Fibroblast of skin of right quadriceps (primary cell): ENCODE results near the gene NLGN1.
A peak's percentile ranks its signal among the peaks of the same experiment; 100 is the strongest.
"Not testable (repeated sequence)": the region's sequence is repeated elsewhere in the genome, so short reads cannot be mapped to it uniquely, and the experiment has no call there.

Source experiments
- DNase-seq: peaks from one replicate; pipeline ENCODE4 v3.0.0-alpha.2; 2013

Gene NLGN1

DNA sequence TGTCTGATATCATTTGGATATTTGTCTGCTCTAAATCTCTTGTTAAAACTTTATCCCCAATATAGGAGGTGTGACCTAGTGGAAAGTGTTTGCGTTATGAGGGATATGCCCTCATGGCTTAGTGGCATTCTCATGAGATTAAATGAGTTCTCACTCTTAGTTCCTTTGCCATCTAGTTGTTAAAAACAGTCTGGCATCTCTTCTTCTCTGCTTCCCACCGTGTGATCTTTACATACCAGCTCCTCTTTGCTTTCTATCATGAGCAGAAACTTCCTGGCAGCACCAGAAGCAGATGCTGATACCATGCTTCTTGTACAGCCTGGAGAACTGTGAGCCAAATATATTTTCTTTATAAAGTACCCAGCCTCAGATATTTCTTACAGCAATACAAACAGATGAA lies 33.0 kb downstream of the NLGN1 start:
- DNase-seq = no peak

DNA sequence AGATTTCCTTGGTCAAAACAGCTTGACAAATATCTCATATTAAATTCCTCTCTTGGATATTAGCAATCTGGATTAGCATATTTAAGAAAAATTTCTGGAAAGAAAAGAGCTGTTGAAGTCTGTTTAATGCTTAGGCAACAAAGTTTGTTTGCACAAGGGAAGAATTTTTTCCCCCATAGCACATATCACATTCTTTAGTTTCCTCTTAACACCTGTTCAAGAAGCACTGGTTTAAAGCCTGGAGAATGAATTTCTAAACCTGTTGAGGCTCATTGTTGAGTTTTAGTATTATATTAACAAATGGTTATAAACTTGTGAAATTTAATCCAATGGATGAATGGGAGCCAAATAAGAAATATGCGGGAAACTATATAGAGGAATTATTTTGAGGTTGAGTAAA lies 41.5 kb downstream of the NLGN1 start:
- no peak for DNase-seq

DNA sequence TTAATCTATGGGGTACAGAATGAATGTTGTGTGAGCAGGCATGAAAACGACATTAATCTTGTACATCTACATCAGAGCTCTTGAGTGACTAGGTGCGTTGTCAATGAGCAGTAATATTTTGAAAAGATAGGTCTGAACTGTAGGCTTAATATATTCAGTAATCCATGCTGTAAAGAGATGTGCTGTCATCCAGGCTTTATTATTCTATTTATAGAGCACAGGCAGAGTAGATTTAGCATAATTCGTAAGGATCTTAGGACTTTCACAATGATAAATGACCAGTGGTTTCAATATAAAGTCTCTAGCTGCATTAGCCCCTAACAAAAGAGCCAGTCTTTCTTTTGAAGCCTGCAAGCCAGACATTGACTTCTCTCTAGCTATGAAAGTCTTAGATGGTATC lies 43.0 kb downstream of the NLGN1 start:
- no peak for DNase-seq

DNA sequence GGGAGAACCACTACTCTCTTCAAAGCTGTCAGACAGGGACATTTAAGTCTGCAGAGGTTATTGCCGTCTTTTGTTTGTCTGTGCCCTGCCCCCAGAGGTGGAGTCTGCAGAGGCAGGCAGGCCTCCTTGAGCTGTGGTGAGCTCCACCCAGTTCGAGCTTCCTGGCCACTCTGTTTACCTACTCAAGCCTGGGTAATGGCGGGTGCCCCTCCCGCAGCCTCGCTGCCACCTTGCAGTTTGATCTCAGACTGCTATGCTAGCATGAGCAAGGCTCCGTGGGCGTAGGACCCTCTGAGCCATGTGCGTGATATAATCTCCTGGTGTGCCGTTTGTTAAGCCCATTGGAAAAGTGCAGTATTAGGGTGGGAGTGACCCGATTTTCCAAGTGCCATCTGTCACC lies 54.0 kb downstream of the NLGN1 start:
- DNase-seq = not testable (repeated sequence)

DNA sequence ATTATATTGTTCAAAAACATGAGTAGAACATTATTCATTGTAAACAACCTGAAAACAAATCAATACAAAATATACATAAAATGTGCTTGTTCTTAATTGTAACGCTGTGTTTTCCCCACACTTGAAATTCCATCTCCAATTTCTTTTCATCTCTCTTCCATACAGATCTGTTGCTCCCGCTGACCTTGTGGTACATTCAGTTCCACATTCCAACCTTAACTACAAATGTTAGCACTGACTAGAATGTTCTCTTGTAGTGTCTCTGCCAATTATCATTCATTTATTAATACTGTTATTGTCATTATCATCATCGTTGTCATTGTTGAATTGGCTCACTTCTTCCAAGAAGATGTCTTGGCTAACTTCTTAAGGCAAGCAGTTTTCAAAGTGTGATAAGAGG lies 65.7 kb downstream of the NLGN1 start:
- DNase-seq = no peak

DNA sequence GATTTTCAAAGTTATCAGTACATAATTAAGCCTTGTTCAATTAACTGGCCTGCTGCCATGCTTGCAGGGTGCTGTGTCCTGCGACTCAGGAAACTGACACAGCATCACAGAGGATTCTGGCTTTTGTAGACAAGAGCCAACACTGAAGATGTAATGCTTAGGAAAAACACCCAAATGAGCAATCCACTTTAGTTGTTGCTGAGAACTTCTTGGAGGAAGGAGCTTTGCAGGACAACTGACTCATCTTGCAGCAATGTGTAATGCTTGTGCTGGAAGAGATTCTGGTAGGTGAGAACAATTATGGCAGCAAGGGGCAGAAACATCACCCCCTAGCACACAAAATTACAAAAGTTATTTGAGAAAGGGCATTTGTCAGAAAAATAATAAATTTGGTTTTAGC lies 67.6 kb downstream of the NLGN1 start:
- peak; percentile 60 for DNase-seq

DNA sequence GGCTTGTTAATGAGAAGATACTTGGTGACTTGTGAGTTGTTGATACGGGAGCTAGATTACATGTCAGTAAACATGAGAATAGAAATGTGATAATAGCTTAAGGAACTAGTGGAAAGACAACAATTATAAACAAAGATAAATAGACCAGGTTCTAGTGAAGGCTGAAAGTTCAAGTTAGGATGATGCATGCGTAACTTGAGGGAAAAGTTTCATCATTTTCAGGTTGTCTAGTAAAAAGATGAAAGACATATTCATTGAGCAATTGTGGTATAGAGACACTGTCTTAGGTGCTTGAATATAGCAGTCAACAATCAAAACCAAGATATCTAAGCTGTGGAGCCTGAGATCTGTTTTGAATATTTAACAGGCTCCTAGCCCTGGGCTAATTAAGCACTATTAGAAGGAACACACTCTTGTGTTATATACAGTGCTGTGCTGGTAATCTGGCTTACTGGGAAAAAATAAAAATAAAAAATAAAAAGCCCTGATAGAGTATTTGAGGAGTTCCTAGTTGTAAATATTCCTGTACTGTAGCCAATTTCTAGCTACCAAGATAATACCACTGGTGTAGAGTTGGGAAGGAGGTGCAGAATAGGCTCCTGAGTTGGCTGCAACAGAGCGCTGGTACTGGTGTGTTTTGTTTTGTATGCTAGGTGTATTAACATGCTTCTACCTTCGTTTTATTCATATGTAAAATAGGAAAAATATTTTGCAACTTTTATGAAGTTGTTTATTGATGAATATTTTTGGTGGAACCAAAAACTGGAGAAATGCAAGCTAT lies 68.5 kb downstream of the NLGN1 start:
- no peak for DNase-seq

DNA sequence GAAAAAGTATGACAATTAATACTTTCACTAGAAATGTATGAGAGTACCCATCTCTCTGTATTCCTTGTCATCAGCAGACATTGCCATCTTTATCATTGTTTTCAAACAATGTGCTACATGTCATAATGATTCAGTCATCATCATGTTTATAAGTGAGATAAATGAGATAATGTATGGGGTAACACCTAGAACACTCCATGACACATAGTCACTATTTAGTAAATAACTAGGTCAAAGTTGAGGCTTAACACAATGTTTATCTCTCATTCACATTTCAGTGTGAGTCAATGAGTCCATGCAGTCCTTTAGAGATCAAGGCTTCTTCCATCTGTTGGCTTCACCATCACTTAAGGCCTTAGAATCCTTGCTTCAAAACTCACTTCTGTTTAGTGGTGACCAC lies 70.0 kb downstream of the NLGN1 start:
- DNase-seq = no peak

DNA sequence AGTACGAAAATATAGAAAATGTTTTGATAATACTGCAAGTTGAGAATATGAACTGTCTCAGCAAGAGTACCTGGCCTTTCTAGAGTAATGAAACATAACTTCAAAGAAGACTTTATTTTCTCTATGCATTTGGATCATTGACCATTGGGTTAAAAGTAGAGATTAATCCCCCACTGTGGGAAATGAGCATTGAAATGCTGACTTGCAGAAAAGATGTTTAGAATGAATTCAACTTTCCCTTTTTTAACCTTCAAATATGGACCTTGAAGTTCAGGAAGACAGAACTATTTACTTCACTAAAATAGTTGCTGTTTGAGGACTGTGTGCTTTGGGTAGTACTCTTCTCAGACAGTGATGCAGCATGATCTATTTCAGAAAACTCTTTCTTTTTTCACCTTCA lies 75.7 kb downstream of the NLGN1 start:
- no peak for DNase-seq

DNA sequence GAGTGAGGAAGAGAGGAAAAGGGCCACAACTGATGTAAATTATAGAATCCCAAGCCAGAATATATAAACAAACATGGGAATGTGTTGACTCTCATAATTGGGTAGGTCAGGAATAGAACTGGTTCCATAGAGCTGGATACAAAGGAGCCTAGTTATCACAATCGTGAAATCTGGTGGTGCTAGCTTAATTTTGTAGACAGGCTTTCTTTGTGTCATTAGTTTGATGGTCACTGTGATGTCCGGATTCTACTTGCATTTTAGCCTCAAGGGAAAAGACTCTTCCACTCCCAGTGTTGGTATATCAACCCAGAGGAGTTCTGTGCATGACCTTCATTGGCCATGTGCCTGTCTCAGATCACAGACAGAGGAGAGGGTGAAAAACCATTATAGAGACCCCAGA lies 81.8 kb downstream of the NLGN1 start:
- DNase-seq = no peak

DNA sequence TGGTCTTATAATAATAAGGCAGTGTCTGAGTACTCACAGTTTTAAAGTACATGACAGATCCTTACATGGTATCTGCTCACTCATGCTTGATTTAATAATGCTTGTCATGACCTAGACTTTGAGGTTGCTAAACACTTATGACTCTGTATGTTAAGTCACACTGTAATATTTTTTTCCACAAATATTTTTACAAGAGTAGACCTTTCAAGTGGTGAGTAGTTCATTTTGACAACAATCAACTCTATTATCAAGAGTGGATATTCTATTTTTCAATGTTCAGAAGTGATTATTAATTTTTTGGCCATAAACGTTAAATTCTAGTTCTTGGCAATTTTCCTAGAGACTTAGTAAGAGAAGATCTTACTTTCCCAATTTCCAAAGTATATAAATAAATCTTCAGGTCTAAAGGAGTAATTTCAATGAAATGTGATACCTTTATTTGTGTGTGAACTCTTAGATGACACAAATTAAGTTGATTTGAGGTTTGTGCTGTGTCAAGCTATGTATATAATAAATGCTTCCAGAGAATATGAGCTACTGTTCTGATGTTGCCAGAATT lies 104.5 kb downstream of the NLGN1 start:
- peak; percentile 33 for DNase-seq

DNA sequence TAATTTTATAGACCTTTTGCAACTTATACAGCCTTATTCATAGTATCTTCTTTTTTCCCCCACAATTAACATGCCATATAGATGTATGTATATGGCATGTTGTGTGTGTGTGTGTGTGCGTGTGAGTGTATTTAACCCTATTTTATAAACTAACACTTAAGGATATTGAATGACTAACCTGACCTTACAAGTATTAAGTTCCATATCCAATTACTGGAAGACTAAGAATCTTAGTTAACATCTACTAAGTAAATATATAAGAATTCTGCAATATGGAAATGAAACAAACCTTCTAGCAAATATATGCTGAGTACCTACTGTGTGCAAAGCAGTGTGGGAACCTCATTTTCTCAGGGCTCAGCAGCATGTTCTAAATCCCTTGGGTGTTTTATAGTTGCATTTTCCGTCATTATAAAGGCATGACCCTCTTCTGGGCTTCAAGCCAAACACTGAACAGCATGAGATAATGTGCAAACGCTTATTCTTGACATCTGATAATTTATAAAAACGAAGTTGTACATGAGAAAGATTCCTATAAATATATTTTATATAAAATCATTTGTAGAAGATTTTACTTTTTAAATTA lies 105.5 kb downstream of the NLGN1 start:
- peak; percentile 78 for DNase-seq

DNA sequence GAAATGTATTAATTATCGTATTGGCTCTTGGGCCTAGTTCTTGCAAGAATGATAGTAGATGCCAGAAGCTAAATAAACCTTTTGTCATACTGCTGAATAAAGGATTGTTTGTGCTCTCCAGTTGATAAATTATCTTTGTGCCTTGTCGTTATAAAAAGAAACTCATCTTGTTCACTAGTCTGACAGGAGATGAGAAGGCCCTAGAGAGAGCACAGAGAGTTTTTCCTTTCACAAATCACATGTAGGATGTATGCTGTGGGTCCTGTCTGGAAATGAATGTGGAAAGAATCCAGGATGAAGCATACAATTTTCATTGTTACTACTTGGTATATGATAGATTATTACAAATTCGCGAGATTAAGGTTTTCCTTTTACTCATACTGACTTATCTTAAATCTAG lies 113.0 kb downstream of the NLGN1 start:
- DNase-seq = no peak

DNA sequence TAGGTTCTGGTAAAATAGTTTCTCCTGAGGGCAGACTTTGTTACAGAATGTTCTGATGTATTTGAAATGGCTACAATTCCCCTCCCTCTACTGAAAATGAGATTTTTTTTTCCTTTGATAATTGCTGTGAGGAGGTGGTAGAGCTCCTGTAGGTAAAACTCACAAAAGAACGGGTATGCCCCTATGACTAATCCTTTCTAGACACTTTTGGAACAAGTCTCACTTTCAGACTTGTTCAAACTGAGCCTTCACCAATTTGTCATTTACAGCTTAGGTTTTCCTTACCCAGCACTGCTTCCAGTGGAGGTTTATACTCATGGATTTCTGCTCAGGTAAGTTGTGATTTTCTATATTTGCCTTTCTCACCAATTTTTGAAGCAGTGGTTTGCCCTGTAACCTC lies 115.6 kb downstream of the NLGN1 start:
- DNase-seq = no peak

DNA sequence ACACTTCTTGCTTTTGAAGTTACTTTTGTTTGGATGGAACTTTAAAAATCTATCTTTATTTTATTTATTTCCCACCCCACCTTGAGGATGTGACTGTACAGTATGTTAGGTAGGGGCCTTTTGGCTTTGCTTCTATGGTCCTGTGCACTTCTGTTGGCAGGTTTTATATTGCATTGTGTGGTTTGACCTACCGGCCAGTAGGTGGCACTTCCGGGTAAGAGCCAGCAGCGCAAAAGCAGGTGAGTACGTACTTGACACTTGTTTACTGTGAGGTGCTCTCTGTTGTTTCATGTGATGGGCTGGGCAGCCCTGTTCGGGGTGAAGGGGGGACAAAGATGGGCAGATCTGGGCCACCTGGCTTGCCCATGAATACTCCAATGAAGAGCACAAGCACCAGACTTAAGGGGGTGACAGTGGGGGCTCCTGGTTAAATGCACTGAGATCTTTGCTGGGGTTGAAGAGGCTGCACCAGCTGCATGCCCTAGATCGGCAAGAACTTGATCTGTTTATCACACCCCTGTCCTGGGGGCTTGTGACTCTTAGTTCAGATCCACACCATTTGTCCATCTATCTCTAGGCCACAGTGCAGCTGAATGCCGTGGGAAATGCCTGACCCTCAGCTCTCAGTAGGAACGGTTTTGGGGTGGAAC lies 131.6 kb downstream of the NLGN1 start:
- DNase-seq = peak; percentile 2

DNA sequence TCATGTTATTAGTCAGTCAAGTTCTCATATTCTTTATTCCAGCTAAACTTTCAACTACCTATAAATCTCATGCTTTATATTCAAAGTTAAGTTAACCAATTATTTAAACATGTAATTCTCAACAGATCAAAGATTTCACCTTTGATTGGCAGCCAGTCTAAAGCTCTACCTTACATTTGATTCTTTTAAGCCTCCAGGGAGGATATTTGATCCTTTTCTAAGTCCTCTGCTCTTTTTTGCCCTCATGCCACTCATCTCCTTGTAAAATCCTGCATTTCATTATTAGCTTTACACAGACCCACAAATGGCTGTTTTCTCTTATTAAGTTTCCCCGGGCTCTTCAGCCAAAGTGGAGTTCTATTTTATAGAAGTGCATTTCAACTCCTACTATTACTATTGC lies 134.1 kb downstream of the NLGN1 start:
- no peak for DNase-seq

DNA sequence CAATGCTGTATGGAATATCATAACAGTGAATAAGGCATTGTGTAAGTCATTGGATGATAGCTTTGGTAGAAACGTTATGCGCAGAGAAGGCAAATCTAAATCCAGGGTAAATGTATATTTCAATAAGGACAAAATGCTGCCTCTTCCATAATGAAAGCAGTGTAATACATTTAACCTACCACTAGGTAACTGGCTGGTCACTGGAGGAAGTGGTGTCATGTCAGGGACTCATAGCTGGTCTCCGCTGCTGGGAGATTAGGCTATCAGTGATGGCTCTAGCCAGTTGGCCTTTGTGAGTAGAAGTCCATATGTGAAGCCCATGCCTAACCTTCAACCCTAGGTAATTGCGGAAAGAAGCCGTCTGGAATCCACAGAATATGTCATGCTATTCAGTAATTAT lies 140.9 kb downstream of the NLGN1 start:
- no peak for DNase-seq

DNA sequence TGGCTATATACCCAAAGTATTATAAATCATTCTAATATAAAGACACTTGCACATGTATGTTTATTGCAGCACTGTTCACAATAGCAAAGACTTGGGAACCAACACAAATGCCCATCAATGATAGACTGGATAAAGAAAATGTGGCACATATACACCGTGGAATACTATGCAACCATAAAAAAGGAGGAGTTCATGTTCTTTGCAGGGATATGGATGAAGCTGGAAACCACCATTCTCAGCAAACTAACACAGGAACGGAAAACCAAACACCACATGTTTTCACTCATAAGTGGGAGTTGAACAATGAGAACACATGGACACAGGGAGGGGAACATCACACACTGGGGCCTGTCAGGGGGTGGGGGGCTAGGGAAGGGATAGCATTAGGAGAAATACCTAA lies 148.0 kb downstream of the NLGN1 start:
- not testable (repeated sequence) for DNase-seq

DNA sequence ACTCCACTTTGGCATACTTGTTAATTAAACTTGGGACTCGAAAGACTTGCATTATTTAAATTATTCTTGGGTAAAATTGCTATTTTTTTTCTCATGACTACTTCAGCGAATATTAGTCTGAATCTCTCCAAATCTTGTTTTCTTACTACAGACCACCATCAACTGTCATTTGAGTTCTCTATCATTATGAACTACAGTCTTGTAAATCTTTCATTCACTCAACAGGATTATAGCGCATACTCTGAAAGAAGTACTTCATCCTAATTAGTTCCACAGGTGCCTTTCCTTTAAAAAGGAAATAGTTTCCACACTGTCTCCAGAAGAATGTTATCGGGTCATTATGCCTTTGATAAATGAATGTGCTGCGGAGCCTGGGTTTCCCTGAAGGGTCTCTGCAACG lies 149.5 kb downstream of the NLGN1 start:
- no peak for DNase-seq

DNA sequence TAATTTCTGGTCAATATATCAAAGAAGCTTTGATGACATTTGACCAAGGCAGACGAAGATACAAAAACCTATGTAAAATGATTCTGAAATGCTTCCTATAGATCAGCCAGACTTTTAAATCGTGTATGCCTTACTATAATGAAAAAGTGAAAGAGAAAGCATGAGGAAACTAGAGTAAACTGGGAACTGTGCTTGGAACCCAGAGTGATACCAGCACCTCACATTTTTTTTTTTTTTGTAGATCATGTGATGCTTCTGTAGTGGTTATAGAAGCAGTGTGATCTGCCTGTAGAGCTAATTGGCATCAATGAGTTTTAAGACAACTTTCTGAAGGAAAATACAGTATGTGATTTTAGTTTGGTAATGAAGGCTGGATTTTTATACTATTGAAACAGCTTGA lies 150.7 kb downstream of the NLGN1 start:
- no peak for DNase-seq

DNA sequence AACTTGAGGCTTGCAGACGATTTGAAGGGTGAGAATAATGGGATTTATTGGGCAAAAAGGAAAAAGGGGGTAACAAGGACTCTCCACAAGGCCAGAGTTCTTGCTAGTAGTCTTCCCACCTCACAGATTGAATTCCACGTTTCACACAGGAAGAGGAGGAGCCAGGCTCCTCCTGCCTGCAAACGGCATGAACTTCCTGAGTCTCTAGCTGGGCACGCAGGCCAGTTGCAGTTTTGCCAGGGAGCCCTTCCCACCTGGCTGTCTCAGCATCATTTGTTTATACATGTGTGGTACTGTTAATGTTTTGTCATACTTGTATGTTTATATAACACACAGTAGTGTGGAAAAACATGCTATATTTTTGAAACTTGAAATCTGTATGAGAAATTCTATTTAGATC lies 155.0 kb downstream of the NLGN1 start:
- DNase-seq = no peak

DNA sequence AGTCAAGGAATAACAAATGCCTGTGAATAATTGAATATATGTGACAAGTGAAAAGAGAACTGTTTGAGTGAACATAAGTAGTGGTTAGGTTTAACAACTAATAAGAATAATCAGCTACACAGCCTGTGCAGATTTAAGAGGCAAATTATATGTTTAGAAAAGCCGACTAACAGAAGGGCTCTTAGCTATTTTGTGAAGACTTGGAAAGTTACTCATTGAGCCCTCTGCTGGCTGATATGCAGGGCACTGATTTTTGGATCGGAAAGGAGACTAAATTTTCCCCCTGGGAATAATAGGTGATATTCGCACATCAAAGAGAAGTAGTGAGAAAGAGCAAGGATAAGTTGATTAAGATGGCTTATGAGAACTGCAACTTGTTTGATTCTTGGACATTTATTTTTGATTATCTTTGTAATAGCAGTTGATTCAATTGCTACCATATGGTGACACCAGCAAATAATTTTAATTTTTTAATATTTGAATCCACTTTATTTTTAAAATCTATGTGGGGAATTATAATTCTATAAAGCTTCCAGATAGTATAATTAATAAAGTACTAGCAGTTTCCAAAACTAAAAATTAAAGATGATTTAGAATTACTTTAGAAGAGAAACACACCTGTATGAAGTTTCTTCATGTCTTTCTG lies 156.2 kb downstream of the NLGN1 start:
- DNase-seq = peak; percentile 35

DNA sequence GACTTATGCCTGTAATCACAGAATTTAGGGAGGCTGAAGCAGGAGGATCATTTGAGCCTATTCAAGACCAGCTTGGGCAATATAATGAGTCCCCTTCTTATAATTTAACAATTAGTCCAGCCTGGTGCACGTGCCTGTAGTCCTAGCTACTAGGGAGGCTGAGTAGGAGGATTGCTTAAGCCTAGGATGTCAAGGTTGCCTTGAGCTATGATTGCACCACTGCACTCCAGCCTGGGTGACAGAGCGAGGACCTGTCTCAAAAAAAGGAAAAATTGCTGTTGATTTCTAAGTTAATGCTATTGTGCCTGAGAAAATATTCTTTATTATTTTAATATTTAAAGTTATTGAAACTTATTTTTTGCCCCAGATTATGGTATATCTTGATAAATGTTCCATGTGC lies 159.0 kb downstream of the NLGN1 start:
- DNase-seq = no peak

DNA sequence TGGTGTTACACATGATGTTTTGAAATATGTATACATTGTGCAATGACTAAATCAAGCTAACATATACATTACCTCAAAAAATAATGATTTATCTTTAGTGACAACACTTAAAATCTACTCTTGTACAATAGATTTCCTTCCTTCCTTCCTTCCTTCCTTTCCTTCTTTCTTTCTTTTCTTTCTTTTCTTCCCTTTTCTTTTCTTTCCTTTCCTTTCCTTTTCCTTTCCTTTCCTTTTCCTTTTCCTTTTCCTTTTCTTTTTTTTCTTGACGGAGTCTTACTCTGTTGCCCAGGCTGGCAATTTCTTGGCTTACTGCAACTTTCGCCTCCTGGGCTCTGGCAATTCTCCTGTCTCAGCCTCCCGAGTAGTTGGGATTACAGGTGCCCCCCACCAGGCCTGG lies 170.5 kb downstream of the NLGN1 start:
- DNase-seq = no peak
